HG02571 (cell line): ENCODE data around the gene SETD3.

ENCODE experiments used
- ATAC-seq: cut with Tn5 transposase; IDR thresholded peaks from one replicate; pipeline ENCODE4 v1.9.1; 2021; ENCODE audit warnings: mild to moderate bottlenecking, moderate library complexity; ENCODE audit not compliant: unreplicated experiment

SETD3 gene

DNA sequence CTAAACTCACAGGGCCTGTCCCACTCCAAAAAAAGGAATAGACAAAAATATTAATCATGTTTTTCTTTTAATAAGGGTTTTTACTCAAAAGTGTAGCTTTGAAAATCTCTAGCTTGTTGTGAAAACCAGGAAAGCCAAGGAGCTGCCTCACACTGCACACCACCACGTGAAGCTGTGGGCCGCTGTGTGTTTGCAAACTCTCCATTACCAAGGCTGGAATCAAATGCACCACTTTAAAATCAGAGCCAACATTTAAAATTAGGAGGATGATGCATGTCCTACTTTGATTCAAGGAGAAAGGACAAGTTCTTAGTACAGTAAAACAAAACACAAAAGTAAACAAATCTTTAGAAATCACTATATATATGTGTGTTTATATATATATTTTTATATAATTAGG lies 83.0 kb downstream of the SETD3 start:
- no peak for ATAC-seq

DNA sequence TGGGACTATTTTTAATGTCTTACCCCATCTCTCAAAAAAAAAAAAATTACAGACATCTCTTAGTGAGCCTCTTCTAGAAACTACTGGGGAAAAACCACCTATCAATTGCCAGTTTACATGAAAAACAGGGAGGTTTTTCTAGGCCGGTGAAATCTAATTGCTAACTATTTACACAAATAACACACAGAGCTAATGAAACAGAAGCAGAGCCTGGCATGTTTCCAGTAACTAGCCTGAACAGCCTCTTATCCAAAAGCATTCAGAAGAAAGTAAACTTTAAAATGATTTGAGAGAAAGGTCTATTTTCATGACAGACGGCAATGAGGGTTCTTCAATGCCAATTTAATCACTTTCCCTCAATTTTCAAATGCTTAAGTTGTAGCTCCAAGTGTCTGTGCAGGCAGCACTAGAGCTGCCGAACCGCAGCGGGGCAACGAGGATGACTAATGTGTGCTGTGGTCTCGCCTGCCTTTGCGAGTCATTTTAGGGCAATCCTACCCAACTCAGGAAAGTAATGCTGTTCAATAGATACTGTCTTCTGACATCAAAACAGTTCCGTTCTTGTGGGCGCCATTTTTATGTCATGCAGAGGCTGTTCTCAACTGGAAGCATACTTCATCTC lies 84.6 kb downstream of the SETD3 start:
- no peak for ATAC-seq

DNA sequence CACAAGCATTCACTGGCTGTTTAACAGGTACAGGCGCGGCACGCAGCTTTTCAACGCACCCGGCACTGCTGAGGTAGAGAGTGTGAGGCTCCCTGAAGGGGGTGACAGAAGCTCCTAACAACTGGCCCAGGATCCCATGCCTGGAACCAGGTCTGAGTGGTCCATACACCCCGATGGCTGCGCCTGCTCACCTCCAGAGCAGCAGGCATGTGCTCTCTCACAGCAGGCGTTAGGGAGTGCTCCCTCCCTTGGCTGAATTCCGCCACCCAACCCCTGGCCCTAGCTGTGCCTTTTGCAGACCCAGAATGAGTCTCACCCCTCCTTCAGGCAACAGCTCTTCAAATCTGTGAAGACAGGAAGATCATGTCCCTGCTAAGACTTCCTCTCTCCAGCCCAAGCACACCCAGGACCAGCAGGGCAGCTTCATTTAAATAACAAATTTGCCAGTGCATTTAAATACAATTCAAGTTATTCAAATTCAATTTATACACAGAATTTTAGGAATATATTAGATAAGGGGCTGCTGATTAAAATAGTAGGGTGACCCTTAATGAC lies 86.0 kb downstream of the SETD3 start:
- ATAC-seq: no peak

DNA sequence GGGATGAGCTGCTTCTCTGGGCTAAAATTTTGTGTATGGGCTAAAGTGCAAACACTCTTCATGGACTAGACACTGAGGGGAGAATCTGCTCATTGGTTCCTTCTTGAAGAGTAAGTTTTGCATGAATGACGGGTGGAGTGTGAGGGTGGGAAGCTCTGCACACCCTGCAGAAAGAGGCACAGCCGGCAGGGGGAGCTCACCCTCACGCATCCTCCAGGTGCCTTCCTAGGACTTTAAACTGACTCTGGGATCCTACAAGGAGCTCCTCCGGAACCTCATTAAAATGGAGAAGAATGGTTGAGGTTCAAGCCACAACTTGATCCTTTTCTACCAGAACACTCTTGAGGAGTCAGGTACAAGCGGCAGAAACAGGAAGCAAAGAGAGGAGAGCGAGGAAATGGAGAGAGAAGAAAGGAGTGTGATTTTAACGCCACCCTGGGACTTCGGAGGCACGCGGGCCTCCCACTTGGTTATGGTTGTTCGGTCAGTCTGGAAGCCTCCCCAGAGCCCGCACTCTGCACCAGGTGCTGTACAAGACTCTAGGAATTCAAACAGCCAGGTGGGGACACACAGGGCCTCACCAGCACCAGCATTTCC lies 87.5 kb downstream of the SETD3 start:
- no peak for ATAC-seq

DNA sequence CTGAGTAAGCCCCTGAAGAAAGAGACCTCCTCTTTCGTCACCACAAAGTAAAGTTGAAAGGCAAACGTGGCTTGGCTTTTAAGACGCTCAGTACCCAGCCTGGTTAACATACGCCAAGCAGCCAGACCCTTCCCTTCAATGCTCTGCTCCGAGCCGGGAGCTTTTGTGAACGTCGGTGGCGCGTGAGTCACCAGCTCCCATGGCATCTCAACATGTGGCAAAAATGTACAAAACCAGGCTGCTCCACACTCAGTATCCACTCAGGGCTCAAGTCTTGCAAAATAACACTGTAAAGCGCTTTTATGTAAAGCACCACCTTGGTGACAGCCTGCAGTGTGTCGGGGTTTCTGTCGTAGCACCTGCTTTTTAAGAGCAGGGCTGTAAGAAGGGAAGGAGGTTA lies 89.0 kb downstream of the SETD3 start:
- ATAC-seq: no peak

DNA sequence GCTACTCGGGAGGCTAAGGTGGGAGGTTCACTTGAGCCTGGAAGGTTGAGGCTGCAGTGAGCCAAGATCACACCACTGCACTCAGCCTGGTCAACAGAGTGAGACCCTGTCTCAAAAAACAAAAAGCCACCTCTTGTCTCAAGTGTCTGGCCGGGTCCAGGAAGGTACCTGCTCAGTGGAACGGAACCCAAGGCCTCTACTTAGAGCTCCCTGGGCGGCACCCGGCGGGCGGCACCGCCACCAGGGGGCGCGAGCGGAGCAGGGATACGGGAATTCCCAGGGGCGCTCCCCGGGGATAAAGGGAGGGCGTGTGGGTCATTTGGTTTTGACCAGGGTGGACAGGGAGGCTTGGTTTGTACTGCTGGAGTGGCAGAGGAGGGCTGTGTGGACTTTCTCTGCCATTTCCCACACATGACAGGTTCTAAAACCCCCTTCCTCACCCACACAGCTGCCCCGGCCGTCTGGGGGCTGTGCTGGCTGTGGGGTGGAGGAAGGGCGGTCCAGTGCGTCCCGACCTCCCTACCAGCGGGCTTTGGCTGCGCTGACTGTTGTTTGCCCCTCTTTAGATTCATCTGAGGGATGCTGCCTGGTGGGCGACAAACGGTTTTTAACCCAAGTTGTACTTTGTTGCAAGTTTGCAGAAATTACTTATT lies 91.4 kb downstream of the SETD3 start:
- ATAC-seq: no peak

DNA sequence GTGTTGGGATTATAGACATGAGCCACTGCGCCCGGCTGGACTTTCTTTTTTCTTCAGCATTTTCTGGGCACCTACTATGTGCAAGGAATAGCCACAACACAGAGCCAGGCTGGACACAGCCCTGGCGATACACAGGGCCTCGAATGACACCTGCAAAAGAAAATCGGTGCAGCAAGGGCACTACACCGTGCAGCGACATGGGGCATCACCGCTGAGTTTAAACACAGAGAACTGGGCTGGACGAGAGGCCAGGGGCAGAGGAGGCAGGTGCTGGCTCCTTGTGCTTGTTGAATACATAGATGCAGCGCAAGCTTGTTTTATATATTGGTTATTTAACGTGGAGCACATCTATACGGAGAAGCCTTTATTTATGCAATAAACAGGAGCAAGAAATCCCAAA lies 92.4 kb downstream of the SETD3 start:
- no peak for ATAC-seq

DNA sequence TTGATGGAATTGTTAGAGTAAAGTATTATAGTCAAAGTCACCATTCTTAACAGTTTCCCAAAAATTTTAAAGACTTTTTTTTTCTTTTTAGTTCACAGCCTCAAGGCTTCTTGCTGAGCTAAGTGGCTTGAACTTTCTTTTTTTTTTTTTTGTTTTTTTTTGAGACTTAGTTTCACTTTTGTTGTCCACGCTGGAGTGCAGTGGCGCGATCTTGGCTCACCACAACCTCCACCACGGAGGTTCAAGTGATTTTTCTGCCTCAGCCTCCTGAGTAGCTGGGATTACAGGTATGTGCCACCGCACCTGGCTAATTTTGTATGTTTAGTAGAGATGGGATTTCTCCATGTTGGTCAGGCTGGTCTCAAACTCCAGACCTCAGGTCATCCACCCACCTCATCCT lies 92.8 kb downstream of the SETD3 start:
- no peak for ATAC-seq

DNA sequence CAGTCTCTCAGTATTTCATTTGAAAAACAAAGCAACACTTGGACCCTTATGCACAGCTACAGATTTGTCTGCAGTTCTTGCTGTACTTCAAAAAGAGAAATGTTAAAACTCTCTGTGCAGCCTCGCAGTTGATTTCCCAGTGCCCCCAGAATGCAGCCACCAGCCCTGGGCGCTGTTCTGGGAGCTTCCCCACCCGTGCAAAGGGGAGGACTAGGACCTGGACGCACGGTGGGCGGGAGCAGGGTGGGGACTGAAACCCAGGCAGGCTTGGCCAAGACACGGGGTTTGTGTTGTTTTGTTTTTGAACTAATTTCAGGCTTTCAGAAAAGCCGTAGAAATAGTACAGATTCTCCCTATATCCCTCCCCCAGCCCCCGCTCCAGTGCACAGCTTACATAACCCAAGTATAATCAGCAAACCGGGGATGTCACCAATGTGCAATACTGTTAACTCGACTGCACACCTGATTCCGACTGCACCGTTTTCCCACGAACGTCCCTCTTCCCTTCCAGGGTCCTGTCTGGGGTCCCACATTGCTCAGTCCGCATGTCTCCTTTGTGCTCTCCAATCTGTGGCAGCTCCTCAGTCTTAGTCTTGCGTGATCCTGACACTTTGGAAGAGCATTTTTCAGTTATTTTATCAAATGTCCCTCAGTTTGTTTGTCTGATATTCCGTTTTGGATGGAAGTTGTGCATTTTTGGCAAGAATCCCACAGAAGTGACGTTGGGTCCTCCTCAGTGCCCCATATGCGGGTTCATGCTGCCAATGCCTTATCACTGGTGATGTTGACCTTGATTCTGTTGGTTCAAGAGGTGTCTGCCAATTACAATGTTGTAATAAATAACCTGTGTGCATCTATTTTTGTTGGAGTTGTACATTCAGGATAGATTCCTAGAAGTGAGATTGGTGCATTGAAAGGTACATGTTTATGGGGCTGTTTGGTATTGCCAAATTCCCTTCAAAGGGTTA lies 95.9 kb downstream of the SETD3 start:
- no peak for ATAC-seq

DNA sequence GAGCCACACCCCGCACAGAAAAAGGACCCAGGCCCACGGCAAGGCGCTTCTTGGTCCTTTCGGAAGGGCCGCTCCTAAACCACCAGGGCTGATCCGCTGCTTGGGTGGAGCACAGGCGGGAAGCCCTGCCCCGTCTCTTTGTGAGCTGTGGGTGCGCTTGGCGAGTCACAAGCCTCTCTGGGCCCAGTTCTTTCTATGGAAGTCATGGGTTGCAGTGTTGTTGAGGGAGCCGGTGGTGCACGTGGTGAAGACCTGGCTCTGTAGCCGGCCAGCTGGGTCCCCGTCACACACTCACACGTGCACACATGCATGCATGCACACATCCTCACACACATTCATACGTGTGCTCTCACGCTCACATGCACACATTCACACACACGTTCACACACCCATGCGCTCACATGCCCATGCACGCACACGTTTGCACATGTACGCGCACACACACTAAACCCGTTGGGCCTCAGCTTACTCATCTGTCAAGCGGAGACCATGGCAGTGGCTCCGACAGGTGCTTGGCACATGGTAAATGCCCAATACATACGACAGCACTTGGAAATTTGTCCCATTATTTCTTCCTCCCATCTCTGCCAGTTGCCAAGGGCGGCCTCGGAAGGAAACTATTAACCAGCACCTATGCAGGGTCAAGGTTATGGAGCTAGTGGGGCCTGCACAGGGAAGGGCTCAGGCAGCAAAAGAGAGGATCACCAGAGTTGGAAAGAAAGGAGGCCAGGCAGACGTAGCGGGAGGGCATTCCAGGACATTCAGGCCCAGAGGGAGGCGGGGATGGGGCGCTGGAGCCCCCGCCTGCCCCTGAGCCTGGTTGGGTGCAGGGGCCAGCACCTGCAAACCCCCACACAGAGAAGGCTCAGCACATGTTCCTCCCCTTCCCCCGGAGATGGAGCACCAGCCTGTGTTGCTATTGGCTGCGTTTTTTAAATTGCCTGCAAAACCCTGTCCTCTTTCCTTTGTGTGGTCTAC lies 96.9 kb downstream of the SETD3 start:
- ATAC-seq: no peak

DNA sequence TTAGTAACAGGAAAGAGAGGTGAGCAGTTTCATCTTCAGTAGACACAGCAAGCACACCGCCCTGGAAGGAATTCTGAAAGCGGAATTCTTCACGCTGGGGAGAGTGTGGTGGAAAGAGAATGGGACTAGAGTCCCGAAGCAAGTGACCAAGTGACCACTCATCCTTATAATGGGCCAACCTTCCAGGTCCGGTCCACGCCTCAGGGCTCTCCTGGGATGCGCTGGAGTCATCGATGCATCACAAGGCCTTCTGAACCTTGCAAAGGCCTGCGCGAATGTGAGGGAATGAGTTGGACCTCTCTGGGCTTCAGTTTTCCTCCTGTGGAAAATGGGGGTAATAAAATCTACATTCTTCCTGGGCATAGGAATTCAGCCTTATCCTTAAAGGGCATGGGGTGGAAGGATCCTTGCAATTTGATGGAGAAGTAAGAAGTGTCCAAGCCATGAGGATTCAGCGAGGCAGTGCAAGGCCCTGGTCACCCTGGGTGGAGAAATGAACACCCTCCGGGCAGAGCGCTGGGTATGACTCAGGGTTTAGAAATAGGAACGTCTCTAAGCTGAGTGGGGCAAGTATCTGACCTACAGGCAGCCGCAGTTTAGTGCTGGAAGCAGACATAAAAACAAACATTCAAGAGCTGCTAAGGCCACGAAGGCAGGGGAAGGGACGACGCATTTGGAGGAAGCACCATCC lies 97.7 kb downstream of the SETD3 start:
- no peak for ATAC-seq

DNA sequence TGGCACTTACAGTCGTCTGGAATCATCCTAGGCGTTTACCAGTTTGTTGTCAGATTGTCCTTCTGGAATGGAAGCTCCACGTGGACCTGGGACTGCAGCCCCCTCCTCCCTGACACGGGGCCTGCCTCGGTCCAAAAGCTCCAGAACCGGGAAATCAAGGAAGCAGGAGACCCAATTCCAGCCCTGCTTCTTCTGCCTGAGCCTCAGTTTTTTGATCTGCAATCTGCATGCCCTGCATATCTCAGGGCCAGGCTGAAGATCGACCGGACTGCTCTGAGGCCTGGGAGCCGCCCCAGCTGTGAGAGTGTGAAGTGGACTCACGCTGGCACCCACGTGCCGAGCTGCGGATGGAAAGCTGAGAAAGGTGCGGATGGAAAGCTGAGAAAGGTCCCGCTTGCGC lies 98.6 kb downstream of the SETD3 start:
- ATAC-seq: no peak

DNA sequence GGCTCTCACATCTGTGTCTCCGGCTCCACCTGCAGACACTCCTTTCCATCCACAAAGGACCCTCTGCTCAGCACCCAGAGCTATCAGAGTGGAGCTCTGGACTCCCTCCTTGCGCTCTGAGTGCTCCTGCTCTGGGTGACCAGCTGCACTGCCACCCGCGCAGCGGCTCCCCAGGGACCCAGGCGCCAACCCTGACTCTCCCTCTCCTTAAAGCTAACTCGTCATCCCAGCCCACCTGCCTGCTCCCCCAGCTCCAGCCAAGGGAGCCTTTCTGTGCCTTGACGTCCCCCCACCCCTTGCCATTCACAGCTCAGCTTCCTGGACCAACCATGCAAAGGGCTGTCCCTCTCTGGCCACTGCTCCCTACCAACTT lies 99.0 kb downstream of the SETD3 start:
- no peak for ATAC-seq

DNA sequence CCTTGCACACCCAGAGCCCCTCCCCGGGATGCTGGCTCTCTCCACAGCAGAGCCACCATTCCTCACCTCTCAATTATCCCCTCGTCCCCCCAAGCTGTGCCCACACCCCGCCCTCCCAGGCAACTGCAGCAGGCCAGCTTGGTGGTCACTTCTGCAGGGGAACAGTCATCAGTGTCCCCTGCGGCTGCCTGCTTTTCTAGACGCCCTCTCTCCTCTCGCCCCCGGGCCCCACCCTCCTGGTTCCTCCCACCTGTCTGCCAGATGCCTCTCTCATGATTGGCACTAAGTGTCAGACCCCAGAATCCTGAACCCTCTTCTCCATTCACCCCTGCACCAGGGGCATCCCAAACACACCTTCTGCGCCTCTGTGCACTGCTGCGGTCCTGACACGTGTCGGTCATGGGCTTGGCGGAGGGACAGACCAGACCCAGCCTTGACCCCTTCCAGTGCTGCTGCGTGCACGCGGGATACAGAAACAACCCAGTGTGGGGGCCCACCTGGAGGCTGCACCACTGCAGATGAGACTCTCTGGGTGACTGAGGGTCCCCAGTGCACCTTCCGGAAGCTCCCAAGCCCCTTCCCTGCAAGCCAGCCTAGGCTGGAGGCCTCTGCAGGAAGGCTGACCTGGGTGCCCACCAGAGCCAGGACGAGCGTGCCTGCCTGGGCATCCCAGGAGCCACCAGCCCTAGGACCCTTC lies 99.5 kb downstream of the SETD3 start:
- ATAC-seq: no peak

DNA sequence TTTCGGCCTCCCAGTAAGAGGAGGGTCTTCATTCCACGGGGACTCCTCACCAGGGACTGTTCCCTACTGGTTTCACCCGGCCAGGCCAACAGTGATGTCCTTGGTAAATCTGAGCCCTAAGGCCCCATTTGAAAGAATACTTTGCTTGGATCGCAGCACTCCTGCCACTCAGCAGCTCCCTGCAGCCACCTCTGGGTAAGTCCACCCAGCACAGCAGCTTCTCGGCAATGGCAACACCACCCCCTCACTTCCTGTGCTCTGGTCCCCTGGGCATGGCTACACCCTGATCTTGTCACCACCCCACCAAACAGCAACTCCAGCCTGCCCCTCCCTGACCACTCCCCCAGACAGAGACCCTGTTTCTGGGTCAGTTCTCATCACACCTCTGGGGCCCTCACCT lies 100.3 kb downstream of the SETD3 start:
- ATAC-seq: no peak

DNA sequence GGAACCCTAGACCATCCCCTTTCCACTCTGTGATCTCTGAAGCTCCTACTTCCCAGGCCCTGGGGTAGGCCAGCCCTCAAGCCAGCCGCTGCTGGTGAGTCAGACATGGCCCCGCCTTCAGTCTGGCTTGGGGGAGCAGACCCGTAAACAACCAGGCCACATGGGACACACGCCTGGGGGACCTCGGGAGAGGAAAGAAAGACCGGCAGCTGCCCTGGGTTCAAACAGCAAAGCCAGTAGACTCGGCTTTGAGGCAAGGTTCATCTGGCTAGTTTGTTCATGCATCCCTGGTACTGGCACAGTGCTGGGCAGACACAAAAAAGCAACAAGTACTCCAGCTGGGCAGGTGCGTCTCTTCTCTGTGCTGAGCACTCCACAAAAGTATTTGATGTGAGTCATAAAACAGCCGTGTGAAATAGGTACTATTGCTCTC lies 101.9 kb downstream of the SETD3 start:
- no peak for ATAC-seq

DNA sequence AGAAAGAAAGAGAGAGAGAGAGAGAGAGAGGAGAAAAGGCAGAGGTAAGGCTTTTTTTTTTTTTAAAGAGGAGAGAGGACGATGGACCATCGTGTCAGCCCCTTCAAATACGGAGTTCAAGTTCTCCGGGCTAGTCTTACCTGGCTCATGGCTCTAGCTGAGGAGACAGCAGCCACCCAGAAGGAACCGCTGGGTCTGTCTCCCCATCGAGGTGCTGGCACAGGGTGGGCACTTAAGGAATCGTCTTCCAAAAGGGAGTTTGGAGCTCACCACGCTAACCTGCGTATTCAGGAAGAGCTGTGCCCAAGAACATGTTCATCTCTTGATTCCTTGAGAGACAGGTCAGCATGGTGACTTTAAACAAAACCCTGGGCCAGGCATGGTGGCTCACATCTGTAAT lies 102.7 kb downstream of the SETD3 start:
- ATAC-seq: no peak

DNA sequence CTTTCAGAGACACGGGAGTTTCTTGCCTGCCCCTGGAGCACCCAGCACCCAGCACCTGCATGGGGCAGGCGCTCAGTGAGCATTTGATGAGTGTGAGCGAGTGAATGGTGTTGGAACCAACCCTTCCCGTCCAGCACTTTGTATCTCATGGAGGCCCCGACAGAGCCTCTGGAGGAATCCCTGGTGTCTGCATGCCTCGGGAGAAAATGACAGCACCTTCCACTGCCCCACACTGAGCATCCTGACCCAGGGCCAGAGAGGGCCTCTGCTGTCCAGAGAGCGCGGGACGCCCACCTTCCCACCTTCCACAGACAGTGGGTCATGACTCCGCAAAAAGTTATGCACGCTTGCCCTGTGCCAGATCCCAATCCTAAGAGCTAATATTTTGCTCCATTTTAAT lies 105.7 kb downstream of the SETD3 start:
- no peak for ATAC-seq
